ENCODE results near the gene CARD14. TPM values are rescaled to one million over a fixed set of nuclear protein-coding genes. Genes with fewer than 3 reads are reported as not detected.

Gene CARD14
- total RNA-seq, 1 experiment from 2014 or later = 16.5 TPM

DNA sequence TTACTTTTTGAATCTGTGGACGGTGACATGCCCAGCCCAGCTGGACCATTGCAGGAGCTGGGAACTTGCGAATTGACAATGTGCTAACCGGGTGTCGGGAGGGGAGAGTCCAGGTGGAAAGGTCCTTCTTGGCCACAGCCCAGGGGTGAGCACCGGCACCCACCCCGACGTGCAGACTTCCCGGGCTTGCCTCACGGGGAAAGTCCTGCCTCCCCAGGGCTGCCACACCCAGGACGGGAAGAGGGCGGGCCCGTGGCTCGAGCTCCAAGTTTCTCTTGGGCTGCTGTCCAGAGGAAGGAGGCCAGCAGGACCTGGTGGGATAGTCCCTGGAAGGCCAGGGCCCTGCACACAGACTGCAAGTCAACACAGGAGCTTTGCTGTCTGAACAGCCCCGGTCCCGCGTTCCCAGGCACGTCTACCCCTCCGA, 17.7 kb downstream of the CARD14 start:
- Histone ChIP-seq H3K4me3 (no peak overlapping the region), H3F3A (ENCODE audit: insufficient read depth, low read depth) (no peaks in the 10 kb centered on the region), H3K27me3 (ENCODE audit: insufficient read depth, low read depth) (no peaks in the 10 kb centered on the region), H3K4me1 (replicated peaks; ENCODE audit: insufficient read depth) (no peaks in the 10 kb centered on the region), H3K9me2 (ENCODE audit: insufficient read depth) (no peaks in the 10 kb centered on the region), H3K9me3 (ENCODE audit: insufficient read depth, low read depth) (no peaks in the 10 kb centered on the region), H3K27ac (no peak overlapping the region), H4K20me1 (ENCODE audit: insufficient read depth) (no peaks in the 10 kb centered on the region), H3K4me2 (peak overlapping the region; percentile 34), H2AFZ (no peak overlapping the region), H3K79me2 (ENCODE audit: low read depth) (no peaks in the 10 kb centered on the region), H3K36me3 (ENCODE audit: low read depth) (no peaks in the 10 kb centered on the region)
- ChIA-PET CTCF (interaction anchor here (0.6 to 1.1 kb wide), 2 partner anchors 41 to 181 kb away, joined by 3 to 4 read pairs; no protein-coding TSS in a partner anchor), POLR2A (ENCODE audit: unreplicated experiment) (interaction anchor here (0.6 kb wide), 2 partner anchors 12 to 1450 kb away, joined by 7 read pairs; no protein-coding TSS in a partner anchor)
- TF ChIP-seq, protein P1, sequence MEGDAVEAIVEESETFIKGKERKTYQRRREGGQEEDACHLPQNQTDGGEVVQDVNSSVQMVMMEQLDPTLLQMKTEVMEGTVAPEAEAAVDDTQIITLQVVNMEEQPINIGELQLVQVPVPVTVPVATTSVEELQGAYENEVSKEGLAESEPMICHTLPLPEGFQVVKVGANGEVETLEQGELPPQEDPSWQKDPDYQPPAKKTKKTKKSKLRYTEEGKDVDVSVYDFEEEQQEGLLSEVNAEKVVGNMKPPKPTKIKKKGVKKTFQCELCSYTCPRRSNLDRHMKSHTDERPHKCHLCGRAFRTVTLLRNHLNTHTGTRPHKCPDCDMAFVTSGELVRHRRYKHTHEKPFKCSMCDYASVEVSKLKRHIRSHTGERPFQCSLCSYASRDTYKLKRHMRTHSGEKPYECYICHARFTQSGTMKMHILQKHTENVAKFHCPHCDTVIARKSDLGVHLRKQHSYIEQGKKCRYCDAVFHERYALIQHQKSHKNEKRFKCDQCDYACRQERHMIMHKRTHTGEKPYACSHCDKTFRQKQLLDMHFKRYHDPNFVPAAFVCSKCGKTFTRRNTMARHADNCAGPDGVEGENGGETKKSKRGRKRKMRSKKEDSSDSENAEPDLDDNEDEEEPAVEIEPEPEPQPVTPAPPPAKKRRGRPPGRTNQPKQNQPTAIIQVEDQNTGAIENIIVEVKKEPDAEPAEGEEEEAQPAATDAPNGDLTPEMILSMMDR (conservative IDR thresholded peaks at IDR 0.05) = no peak
- no peak for TF ChIP-seq EZH2 (IDR thresholded peaks at IDR 0.05; ENCODE audit: low read depth)
- peak in 1 of 2 experiments; percentile 59 for DNase-seq
- BruUV-seq (replicated peaks) = no TSS peak
- intact Hi-C loops (cut with micrococcal nuclease; ENCODE audit: unreplicated experiment) = no loop called here

DNA sequence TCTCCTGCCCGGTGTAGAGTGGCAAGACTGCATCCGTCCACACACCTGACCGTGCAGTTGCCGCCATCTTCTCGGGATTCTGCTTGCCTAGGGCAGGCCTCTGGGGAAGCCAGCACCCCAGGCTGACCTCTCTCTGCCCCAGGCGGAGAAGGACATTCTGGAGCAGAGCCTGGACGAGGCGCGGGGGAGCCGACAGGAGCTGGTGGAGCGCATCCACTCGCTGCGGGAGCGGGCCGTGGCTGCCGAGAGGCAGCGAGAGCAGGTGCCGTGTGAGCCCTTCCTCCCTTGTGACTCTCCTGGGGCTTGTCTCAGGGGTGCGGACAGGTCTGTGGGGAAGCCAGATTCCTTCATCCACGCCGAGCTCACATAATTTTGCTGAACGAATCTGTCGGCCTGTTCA, 19.8 kb downstream of the CARD14 start:
- H3F3A ChIP-seq (ENCODE audit: insufficient read depth, low read depth) = no peaks in the 10 kb centered on the region
- ChIA-PET POLR2A (ENCODE audit: unreplicated experiment) (no interaction called here), CTCF (no interaction called here)

DNA sequence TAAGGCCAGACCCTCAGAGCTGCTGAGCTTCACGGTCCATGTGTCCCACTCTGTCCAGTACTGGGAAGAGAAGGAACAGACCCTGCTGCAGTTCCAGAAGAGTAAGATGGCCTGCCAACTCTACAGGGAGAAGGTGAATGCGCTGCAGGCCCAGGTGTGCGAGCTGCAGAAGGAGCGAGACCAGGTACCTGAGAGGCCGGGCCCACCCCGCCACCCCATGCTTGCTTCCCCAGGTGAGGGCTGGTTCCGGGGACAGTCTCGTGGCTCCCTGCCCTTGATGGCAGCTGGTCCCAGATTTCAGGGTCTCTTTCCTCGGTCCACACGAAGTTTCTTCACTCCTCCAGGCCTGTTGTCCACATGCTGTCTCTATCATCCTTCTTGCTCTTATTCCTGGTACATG, 20.9 kb downstream of the CARD14 start:
- no peaks in the 10 kb centered on the region for H3K9me3 ChIP-seq (ENCODE audit: insufficient read depth, low read depth)
- no peaks in the 10 kb centered on the region for H3K9me2 ChIP-seq (ENCODE audit: insufficient read depth)
- intact Hi-C loops (cut with micrococcal nuclease; ENCODE audit: unreplicated experiment) = no loop called here
- DNase-seq = no peak
- H4K20me1 ChIP-seq (ENCODE audit: insufficient read depth) = no peaks in the 10 kb centered on the region
- TF ChIP-seq EZH2 (IDR thresholded peaks at IDR 0.05; ENCODE audit: low read depth) = no peak
- TF ChIP-seq, protein P1 (conservative IDR thresholded peaks at IDR 0.05) = no peak
- ChIA-PET CTCF (no interaction called here), POLR2A (ENCODE audit: unreplicated experiment) (no interaction called here)
- H3K36me3 ChIP-seq (ENCODE audit: low read depth) = no peaks in the 10 kb centered on the region
- BruUV-seq (replicated peaks) = no TSS peak
- no peaks in the 10 kb centered on the region for H3K79me2 ChIP-seq (ENCODE audit: low read depth)
- H3K4me3 ChIP-seq = no peak overlapping the region
- H3K4me1 ChIP-seq (replicated peaks; ENCODE audit: insufficient read depth) = no peaks in the 10 kb centered on the region
- no peaks in the 10 kb centered on the region for H3F3A ChIP-seq (ENCODE audit: insufficient read depth, low read depth)
- no peak overlapping the region for H3K27ac ChIP-seq
- H3K4me2 ChIP-seq = no peak overlapping the region
- no peak overlapping the region for H2AFZ ChIP-seq
- no peaks in the 10 kb centered on the region for H3K27me3 ChIP-seq (ENCODE audit: insufficient read depth, low read depth)

More for the DNA sequence above, 19.8 kb downstream of the CARD14 start:
- Histone ChIP-seq H3K27ac (no peak overlapping the region), H3K27me3 (ENCODE audit: insufficient read depth, low read depth) (no peaks in the 10 kb centered on the region), H3K4me1 (replicated peaks; ENCODE audit: insufficient read depth) (no peaks in the 10 kb centered on the region), H3K4me3 (no peak overlapping the region), H3K9me3 (ENCODE audit: insufficient read depth, low read depth) (no peaks in the 10 kb centered on the region), H3K9me2 (ENCODE audit: insufficient read depth) (no peaks in the 10 kb centered on the region), H3K79me2 (ENCODE audit: low read depth) (no peaks in the 10 kb centered on the region), H2AFZ (no peak overlapping the region), H4K20me1 (ENCODE audit: insufficient read depth) (no peaks in the 10 kb centered on the region), H3K4me2 (no peak overlapping the region), H3K36me3 (ENCODE audit: low read depth) (no peaks in the 10 kb centered on the region)
- BruUV-seq (replicated peaks) = no TSS peak
- intact Hi-C loops (cut with micrococcal nuclease; ENCODE audit: unreplicated experiment) = no loop called here
- TF ChIP-seq EZH2 (IDR thresholded peaks at IDR 0.05; ENCODE audit: low read depth) = no peak
- TF ChIP-seq, protein P1 (conservative IDR thresholded peaks at IDR 0.05) = no peak
- DNase-seq = no peak

All from PC-9 (cell line).